Dedifferentiated amniotic fluid mesenchymal stem cell (primary cell): ENCODE data around the gene CD81.

Experiments
- DNase-seq: peaks from one replicate; pipeline ENCODE4 v3.0.0-alpha.2; 2016; ENCODE audit errors: extremely low spot score

Gene CD81

DNA sequence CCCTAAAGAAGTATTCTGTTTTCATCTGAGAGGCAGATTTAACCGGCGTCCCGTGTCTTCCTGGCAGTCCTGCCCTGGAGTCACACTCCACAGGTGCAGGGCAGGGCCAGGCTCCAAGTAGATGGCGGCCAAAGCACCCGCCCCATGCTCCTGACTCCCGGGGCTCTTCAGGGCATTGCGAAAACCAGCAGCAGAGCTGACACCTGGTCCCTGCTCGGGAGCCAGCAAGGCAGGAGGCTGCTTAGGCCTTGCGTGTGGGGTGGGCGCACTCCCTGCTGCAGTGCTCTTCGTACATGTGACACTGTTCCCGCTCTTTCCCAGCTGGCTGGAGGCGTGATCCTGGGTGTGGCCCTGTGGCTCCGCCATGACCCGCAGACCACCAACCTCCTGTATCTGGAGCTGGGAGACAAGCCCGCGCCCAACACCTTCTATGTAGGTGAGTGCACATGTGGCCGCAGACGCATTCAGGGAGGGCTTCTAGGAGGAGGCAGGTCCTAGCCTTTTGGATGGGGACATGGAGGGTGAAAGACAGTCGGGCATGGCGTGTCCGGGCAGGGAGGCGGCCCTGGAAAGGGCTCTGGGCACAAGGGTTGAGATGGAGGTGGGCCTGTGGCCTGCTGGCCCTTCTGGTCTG is 13.1 kb downstream of the CD81 start:
- DNase-seq = no peak

- DNase-seq = no peak
Observed at GRCh38 chr11:2390725-2391151, 13.6 kb downstream of the CD81 start.

GRCh38 chr11:2391181-2391975 is 14.3 kb downstream of the CD81 start:
- DNase-seq = no peak

- no peak for DNase-seq
Observed at GRCh38 chr11:2392241-2392959, 15.3 kb downstream of the CD81 start.

GRCh38 chr11:2393111-2393868 is 16.2 kb downstream of the CD81 start:
- no peak for DNase-seq

GRCh38 chr11:2393941-2394817 is 17.1 kb downstream of the CD81 start:
- DNase-seq = no peak

GRCh38 chr11:2394818-2395105 is 17.7 kb downstream of the CD81 start:
- no peak for DNase-seq

GRCh38 chr11:2395211-2395730 is 18.2 kb downstream of the CD81 start:
- DNase-seq = no peak

DNA sequence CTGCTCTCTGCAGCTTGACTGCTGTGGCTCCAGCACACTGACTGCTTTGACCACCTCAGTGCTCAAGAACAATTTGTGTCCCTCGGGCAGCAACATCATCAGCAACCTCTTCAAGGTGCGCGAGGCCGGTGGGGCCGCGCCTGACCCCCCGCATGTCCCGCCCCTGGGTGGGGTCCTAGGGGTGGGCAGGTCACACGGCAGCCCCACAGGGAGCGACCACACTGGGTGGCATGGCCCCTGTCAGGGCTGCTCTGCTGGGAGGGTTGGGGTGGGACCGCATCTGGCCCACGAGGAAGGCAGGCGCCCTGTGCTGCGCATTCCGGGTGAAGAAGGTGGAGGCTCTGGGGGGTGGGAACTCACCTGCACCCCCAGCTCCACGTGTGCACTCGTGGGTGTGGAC is 18.7 kb downstream of the CD81 start:
- no peak for DNase-seq

GRCh38 chr11:2396471-2396870 is 19.4 kb downstream of the CD81 start:
- no peak for DNase-seq

- no peak for DNase-seq
Observed at GRCh38 chr11:2397005-2397404, 19.9 kb downstream of the CD81 start.

DNA sequence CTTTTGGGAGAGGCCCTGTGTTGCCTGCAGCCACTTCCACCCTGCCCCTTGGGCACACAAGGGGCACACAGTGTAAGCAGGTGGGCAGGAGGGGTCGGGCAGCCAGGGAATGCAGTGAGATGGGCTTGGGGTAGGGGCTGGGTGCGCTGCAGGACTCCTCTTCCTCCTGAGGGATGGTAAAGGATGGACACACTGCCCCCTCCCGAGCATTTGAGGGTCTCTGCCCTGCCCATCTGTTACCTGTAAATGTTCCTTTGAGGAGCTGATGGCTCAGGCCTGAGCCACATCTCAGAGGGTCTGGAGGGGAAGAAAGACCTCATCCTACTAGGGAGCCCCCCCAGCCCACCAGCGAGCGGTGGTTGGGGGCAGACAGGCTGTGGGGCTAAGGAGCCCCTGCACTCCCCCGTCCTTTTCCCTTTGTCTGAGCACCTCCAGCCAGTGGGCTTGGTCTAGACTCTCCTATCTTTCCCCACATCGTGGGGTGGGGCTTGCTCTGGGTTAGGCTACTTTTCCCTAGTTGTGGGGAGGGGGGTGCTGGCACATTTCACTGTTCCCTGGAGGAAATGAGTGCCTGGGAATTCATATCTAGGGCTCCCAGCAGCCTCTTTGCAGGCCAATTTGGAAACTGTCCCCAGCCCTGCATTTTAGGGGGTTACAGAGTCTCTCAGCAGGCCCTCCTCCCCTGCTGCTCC is 21.7 kb downstream of the CD81 start:
- DNase-seq = no peak

- no peak for DNase-seq
Observed at GRCh38 chr11:2399488-2400068, 22.5 kb downstream of the CD81 start.

- peak; percentile 100 for DNase-seq
Observed at GRCh38 chr11:2400069-2400761, 23.1 kb downstream of the CD81 start, which contains the start of gene TSSC4. TSS of gene TSSC4 (plus strand) at chr11:2400750. CDS start at chr11:2402634, 1,884 bp downstream.

DNA sequence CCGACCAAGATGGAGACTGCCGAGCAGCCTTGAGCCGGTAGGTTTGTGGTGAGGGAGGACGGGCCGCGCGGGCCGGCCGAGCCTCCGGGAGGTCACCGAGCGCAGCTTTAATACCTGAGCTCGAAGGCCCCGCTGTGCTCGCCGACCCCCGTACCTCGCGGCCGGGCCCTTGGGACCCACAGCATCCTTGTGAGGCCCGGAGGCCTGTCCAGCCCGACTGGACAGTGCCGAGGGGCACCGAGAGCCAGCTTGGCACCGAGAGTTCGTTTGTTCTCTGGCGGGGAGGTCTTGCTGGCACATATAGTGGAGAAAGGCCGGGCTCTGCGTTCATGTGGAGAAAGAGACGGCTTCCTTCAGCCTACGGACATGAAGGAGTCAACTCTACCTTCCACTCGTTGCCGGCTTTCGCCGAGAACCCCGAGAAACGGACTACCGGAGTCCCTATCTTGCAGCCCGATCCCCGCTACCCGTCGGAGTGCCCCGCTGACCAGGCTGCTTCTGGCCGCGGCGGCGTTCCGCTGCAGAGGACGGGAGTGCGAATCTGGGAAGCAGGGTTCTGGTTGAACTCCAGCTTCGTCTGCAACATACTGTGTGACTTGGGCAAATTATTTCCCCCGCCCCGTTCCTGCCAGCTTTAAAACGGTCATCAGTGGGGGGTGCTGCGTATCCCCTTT is 23.8 kb downstream of the CD81 start:
- DNase-seq = no peak

GRCh38 chr11:2401436-2401984 is 24.4 kb downstream of the CD81 start:
- no peak for DNase-seq

DNA sequence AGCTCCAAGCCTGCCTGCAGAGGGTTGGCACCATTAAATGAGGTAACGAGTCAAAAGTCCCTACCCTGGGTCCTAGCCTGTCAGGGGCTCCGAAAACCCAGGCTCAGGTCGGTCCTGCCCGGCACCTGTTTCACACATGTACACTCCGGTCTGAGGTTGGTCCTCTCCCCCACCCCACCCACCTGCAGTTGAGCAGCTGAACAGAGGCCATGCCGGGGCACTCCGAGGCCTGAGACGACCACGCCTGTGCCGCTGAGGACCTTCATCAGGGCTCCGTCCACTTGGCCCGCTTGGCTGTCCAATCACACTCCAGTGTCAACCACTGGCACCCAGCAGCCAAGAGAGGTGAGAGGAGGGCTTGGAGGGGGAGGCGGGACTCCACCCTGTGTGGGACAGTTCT is 25.0 kb downstream of the CD81 start:
- DNase-seq = no peak

DNA sequence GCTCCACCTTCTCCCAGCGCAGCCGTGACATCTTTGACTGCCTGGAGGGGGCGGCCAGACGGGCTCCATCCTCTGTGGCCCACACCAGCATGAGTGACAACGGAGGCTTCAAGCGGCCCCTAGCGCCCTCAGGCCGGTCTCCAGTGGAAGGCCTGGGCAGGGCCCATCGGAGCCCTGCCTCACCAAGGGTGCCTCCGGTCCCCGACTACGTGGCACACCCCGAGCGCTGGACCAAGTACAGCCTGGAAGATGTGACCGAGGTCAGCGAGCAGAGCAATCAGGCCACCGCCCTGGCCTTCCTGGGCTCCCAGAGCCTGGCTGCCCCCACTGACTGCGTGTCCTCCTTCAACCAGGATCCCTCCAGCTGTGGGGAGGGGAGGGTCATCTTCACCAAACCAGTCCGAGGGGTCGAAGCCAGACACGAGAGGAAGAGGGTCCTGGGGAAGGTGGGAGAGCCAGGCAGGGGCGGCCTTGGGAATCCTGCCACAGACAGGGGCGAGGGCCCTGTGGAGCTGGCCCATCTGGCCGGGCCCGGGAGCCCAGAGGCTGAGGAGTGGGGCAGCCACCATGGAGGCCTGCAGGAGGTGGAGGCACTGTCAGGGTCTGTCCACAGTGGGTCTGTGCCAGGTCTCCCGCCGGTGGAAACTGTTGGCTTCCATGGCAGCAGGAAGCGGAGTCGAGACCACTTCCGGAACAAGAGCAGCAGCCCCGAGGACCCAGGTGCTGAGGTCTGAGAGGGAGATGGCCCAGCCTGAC is 26.0 kb downstream of the CD81 start:
- no peak for DNase-seq
